ENCODE measurements around the gene ZMYND10. TPM values are rescaled to one million over a fixed set of nuclear protein-coding genes. Genes with fewer than 3 reads are reported as not detected.

The ZMYND10 gene
- total RNA-seq, 1 experiment from 2014 or later: 3.2 TPM

- DNase-seq (ENCODE audit: low read depth): no peak
These were observed 25.7 kb upstream of the ZMYND10 start for GRCh38 chr3:50371133-50371685.

- peak; percentile 31 for DNase-seq (ENCODE audit: low read depth)
These were observed 25.1 kb upstream of the ZMYND10 start for GRCh38 chr3:50370594-50370993.

GRCh38 chr3:50369012-50369670, 23.6 kb upstream of the ZMYND10 start:
- no peak for DNase-seq (ENCODE audit: low read depth)

- DNase-seq (ENCODE audit: low read depth): no peak
These were observed 20.3 kb upstream of the ZMYND10 start for GRCh38 chr3:50365842-50366220.

GRCh38 chr3:50365080-50365841, 19.7 kb upstream of the ZMYND10 start:
- no peak for DNase-seq (ENCODE audit: low read depth)

- DNase-seq (ENCODE audit: low read depth): no peak
These were observed 19.1 kb upstream of the ZMYND10 start for GRCh38 chr3:50364573-50365079.

- no peak for DNase-seq (ENCODE audit: low read depth)
These were observed 14.2 kb upstream of the ZMYND10 start for GRCh38 chr3:50359760-50360110.

GRCh38 chr3:50358911-50359759, 13.6 kb upstream of the ZMYND10 start, which contains the start of gene TMEM115:
TMEM115 (minus strand) TSS chr3:50359521; CDS start chr3:50359063, 458 bp downstream.
- peak; percentile 97 for DNase-seq (ENCODE audit: low read depth)

GRCh38 chr3:50358355-50358910, 12.9 kb upstream of the ZMYND10 start:
- DNase-seq (ENCODE audit: low read depth): no peak

GRCh38 chr3:50357481-50357880, 11.9 kb upstream of the ZMYND10 start:
- DNase-seq (ENCODE audit: low read depth): no peak

GRCh38 chr3:50356553-50356952, 11.0 kb upstream of the ZMYND10 start:
- DNase-seq (ENCODE audit: low read depth): peak; percentile 39

- DNase-seq (ENCODE audit: low read depth): no peak
These were observed 10.5 kb upstream of the ZMYND10 start for GRCh38 chr3:50355829-50356552.

- DNase-seq (ENCODE audit: low read depth): no peak
These were observed 9.3 kb upstream of the ZMYND10 start for GRCh38 chr3:50354850-50355249.

GRCh38 chr3:50354186-50354764, 8.7 kb upstream of the ZMYND10 start:
- no peak for DNase-seq (ENCODE audit: low read depth)

- DNase-seq (ENCODE audit: low read depth): no peak
These were observed 7.9 kb upstream of the ZMYND10 start for GRCh38 chr3:50353245-50354004.

- DNase-seq (ENCODE audit: low read depth): peak; percentile 43
These were observed 7.2 kb upstream of the ZMYND10 start for GRCh38 chr3:50352781-50353180.

- DNase-seq (ENCODE audit: low read depth): no peak
These were observed 5.8 kb upstream of the ZMYND10 start for GRCh38 chr3:50351323-50351697.

- DNase-seq (ENCODE audit: low read depth): peak; percentile 91
These were observed 5.2 kb upstream of the ZMYND10 start, which contains the start of the genes CYB561D2 and NPRL2 for GRCh38 chr3:50350527-50351322. CYB561D2 (plus strand) TSS chr3:50350862; CDS start chr3:50351434, 572 bp downstream. NPRL2 (minus strand) TSS chr3:50350775; CDS start chr3:50350652, 123 bp downstream.

- no peak for DNase-seq (ENCODE audit: low read depth)
These were observed 4.6 kb upstream of the ZMYND10 start for GRCh38 chr3:50350213-50350526.
